ENCODE data around the gene HRAS. TPM values are rescaled to one million over a fixed set of nuclear protein-coding genes. Genes with fewer than 3 reads are reported as not detected.

Gene HRAS
- total and polyA plus RNA-seq, 2 donors (not counting 1 experiment from before 2014, with no cell fraction given) = 63.5 to 86.0 TPM

- H3K4me3 Mint-ChIP-seq = peak overlapping the region; percentile 97
- Histone ChIP-seq H3K9ac (ENCODE audit: low read length) (no peak overlapping the region), H3K4me3 (ENCODE audit: control extremely low read depth in 1 of 5, extremely low read depth in 1 of 5, insufficient read depth in 1 of 5, low read depth in 2 of 5, low read length in 4 of 5) (no peak overlapping the region), H3K36me3 (replicated peaks in 1 of 2; ENCODE audit: control extremely low read depth in 1 of 2, control insufficient read depth in 1 of 2, extremely low read depth in 1 of 2, insufficient read depth in 2 of 2, low read length in 1 of 2) (peaks cover 0 to 5% of the 10 kb centered on the region in 2 experiments), H3K27ac (ENCODE audit: low read length in 2 of 2) (peak overlapping the region in 1 of 2 donors; percentile 99), H4K20me1 (ENCODE audit: control insufficient read depth, insufficient read depth, low read length, poor library complexity, severe bottlenecking) (peaks cover 13% of the 10 kb centered on the region), H3K27me3 (replicated peaks in 1 of 4; ENCODE audit: control extremely low read depth in 1 of 4, control insufficient read depth in 3 of 4, insufficient read depth in 4 of 4, low read length in 3 of 4) (no peaks in the 10 kb centered on the region), H2AFZ (ENCODE audit: insufficient read depth, low read depth, low read length, poor library complexity, severe bottlenecking) (no peak overlapping the region), H3K4me2 (replicated peaks; ENCODE audit: low read depth, low read length, poor library complexity, severe bottlenecking) (peak overlapping the region; percentile 99), H3K9me3 (ENCODE audit: control extremely low read depth in 1 of 3, control insufficient read depth in 2 of 3, insufficient read depth in 1 of 3, low read length in 2 of 3) (no peaks in the 10 kb centered on the region), H3K4me1 (ENCODE audit: control insufficient read depth in 2 of 2, insufficient read depth in 2 of 2, low read length in 2 of 2) (peaks cover 17 to 35% of the 10 kb centered on the region in 2 donors), H3K79me2 (ENCODE audit: control insufficient read depth, insufficient read depth, low read length) (peaks cover 47% of the 10 kb centered on the region)
- ATAC-seq (ENCODE audit: low read depth) (no peak), DNase-seq (no peak)
- no peaks in the 10 kb centered on the region for H3K27me3 Mint-ChIP-seq
- 93% methylated on average over 19 of the region's 20 CpGs for WGBS (ENCODE audit: insufficient coverage)
- ChIA-PET CTCF (interaction anchor here (1.6 kb wide), 1 partner anchor 16 kb away, joined by 6 read pairs; no protein-coding TSS in a partner anchor), POLR2A (interaction anchor here (0.7 kb wide), 4 partner anchors 13 to 311 kb away, joined by 4 to 7 read pairs (median 4); partner anchors contain the start of gene PHRF1)
- TF ChIP-seq EZH2 (IDR thresholded peaks at IDR 0.05; ENCODE audit: borderline replicate concordance, insufficient read depth, low read depth, low read length, poor library complexity, severe bottlenecking) = no peak
- no peak for TF ChIP-seq CTCF (IDR thresholded peaks at IDR 0.05)
- peaks cover 22% of the 10 kb centered on the region for H3K4me1 Mint-ChIP-seq
- peak overlapping the region; percentile 99 for H3K27ac Mint-ChIP-seq
- no peaks in the 10 kb centered on the region for H3K9me3 Mint-ChIP-seq (ENCODE audit: insufficient read depth)
- intact Hi-C loops (cut with micrococcal nuclease) = loop anchor here (5.0 kb wide), 4 partner anchors 184 to 769 kb away; partner anchors contain the start of genes BET1L, RIC8A, SLC25A22 and TOLLIP
Measured at GRCh38 chr11:538431-539051, 3.2 kb upstream of the HRAS start.

All from B cell (primary cell).